K562 (cell line): Measurements from ENCODE around the gene PTPRM.

ENCODE experiments used
- CBX1 ChIP-seq: sonication (generic); IDR thresholded peaks from 2 replicates; pipeline ENCODE4 v1.6.1; 2016; ENCODE audit warnings: antibody characterized with exemption, low read depth, mild to moderate bottlenecking
- SAP30 ChIP-seq: fragments of 200-600 bp; sonication (generic); IDR thresholded peaks from 2 replicates; pipeline ENCODE4 v1.6.1; 2012; ENCODE audit warnings: borderline replicate concordance, low read depth, mild to moderate bottlenecking, moderate library complexity, low read length, control low read depth, inconsistent platforms; ENCODE audit not compliant: insufficient read depth, poor library complexity, severe bottlenecking

DNA sequence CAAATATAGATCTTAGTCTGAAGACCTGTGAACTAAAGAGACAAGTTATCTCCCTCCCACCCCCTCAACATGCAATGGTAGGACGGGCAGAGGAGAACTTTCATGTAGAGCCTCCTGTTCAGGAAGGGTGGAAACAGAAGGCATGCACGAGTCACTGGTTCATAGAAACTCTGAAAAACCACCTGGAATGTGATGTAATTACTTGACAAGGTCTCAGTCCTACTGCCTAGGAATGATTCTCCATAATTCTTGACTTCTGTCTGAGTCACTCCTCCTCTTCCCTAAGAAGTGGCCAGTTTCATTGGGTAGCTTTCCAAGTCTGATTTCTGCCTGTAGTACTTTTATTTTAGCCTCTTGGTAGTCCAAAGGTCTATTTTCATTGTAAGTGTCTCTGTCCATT, 277.3 kb downstream of the PTPRM start:
- TF ChIP-seq CBX1, result no peak
- no peak for TF ChIP-seq SAP30
